Renal cortical epithelial cell (primary cell): ENCODE measurements around the gene MAST4. TPM values are rescaled to one million over a fixed set of nuclear protein-coding genes. Genes with fewer than 3 reads are reported as not detected.

Experiments
- DNase-seq: peaks from one replicate; pipeline ENCODE4 v3.0.0-alpha.2; 2011; ENCODE audit warnings: low read depth
- total RNA-seq: library from RNA; depleted of rRNA; stranded (reverse); fragments of >200 nt; gene quantifications from 2 replicates; pipeline ENCODE4 v1.2.3, GENCODE V29; 2014

MAST4 gene
- total RNA-seq, 1 donor from 2014 or later: 8.7 TPM

DNA sequence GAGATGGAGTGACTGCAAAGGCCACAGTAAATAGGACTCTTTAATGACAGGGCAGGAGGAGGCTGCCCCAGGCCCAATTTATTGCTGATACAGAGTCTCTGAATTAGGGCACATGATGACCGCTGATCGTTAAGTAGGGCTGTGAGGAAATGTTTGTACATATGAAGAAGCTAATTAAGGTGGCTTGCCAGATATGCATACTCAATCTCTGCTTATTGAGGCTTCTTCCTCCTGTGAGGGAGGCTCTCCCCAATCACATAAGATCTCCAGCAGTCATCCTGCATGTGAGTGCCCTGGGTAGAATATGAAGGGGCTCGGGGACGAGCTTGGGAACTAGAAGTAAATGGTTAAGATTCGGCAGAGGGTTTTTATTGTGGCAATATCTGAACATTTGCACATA lies 608.6 kb downstream of the MAST4 start:
- no peak for DNase-seq

DNA sequence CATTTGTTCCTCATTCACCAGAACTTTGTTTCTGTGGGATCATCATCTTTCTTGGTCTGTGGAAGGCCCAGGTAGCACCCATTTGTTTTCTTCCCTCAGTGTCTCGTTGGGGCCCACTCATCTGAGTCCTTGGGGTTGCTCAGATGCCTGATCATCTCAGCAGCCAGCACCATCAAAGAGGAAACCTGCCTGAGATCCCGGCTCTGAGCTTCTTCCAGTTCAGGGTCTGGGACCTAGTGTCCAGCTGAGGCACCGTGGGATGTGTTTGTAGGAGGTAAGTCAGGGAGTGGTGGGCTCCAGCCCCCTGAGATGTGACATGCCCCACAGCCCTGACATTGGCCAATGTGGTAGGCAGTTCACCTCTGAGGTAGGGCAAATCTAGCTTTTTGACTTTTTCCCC lies 609.8 kb downstream of the MAST4 start:
- no peak for DNase-seq

GRCh38 chr5:67206461-67206860 lies 610.3 kb downstream of the MAST4 start:
- DNase-seq: no peak

DNA sequence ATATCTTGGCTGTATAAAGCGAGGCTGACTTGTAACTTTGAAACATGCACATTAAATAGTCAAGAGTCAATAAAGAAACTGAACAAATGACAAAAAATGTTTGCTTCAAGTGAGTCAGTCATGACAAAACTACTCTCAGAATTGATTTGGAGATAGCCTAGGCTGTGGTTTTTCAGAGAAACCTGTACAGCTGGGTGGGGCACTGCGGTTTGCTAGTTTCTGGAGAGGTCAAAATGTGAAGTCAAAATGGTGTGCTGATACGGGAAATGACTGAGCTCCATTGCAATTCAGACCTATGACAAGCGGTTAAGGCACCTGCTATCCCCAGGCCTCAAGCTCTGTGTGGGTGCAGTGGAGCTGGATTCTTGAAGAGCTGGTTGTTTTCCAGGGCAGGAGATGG lies 610.7 kb downstream of the MAST4 start:
- DNase-seq: peak; percentile 89

DNA sequence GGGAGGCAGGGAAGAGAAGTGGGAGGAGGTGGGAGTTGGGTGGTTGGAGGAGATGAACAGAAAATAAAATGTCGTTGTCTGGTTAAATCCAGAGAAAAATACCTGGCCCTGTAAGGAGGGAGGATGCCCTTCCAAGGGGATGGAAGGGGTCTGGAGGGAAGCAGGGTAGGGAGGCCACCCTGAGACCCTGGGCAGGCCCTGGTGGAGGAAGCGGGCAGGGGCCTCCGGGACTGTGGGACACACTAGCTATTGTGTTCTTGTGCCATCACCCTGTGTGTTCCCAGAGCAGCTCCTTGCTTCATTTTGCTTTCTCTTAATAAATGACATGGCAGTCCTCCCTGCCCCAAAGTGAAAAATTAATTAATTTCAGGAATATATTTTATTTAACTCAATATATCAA lies 612.2 kb downstream of the MAST4 start:
- DNase-seq: no peak

DNA sequence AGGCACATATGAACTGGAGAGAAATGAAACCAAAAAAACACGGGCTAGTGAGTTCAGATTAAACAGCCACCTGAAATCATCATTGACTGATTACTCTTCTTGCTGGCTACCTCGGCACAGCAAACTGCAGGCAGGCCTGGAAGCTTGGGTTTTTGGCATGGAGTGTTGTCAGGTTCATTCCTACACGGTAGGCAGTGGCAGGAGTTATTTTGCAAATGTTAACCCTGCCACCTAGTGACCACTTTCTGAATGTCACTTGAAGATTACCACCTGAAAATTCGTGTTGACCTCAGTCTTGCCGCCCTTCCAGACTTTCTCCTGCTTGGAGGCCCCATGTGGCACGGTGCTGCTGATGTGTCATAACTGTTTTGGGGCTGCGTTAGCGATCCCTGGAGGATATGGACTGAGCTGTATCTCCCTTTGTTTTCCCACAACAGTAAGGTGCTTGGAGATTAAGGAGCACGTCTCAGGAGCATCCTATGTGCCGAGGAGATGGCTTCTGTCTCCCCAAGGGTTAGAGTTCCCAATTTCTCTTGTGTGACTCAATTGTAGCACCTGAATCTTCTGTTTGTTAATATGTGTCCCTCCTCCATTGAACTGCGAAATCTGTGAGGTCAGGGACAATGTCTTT lies 613.1 kb downstream of the MAST4 start:
- DNase-seq: peak; percentile 80

DNA sequence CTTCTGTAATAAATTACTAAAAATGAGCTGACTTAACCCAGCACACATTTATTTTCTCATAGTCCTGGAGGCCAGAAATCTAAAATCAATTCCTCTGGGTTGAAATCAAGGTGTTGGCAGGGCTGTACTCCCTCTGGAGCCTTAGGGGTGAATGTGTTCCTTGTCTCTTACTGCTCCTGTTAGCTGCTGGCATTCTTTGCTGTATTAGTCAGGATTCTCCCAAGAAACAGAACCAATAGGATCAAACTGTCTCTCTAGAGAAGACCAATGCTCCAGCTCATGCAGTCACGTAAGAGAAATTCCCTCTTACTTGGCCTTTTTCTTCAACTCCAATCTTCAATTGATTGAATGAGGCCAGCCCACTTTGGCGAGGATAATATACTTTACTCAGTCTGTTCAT lies 615.7 kb downstream of the MAST4 start:
- DNase-seq: peak; percentile 93

- DNase-seq: no peak
Observed at GRCh38 chr5:67214036-67214435, 617.8 kb downstream of the MAST4 start.

GRCh38 chr5:67214707-67215447 lies 618.7 kb downstream of the MAST4 start:
- DNase-seq: no peak

DNA sequence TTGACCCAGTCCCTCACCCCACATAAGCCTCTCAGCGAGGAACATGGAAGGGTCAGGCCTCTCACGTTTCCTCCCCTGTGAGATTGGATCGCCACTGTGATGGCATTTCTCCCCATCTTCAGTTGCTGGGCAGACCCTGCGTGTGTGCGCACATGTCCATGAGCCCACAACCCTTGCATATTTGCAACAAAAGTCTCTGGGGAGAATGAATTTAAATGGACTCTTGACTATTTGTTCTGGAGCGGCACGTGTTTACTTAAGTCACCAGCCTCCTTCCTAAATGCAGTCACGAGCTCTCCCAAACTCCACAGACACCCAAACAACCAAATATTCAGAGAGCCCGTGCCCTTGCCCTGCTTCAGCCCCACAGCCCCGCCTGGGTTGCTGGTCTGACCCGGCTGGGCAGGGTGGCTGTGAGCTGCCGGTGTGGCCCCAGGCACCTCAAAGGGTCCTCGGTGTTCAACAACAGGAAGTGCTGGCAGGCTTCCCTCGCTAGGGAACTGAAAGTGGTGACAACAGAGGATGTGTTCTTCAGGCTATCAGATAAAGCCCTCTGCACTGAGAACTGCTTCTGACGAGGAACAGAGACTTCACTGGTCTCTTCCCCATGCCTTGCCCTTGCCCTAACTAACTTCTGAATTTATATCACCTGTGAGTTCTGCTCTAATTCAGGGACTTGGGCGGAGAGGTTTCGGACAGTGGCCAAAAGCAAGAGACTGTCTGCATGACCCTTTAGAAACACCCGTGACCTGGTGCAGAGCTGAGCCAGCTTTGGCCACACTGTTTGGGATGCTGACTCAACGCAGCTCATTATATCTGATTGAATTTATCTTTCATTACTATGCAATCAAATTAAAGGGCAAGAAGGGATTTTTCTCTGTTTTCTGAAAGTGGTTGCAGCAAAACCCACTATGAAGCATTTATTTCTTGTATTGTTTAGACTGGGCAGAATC lies 619.6 kb downstream of the MAST4 start:
- peak; percentile 30 for DNase-seq

DNA sequence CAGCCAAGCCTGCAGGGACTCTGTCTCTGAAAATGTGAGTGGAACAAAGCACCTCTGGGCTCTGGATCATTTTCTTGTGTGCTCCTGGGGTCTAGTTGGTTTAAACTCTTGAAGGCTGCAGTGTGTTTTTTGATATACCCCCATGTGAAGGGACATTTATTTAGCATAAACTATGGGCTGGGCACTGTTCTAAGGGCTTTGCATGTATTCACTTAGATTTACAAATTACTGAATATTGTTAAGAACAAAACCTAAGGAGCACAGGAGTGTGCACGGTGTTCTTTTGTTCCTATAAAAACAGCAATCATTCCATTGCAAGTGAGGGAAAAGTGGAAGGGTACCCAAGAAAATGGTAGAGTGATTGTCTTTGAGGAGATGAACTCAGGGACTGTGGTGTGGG lies 620.4 kb downstream of the MAST4 start:
- DNase-seq: no peak
